Gastrocnemius medialis (tissue), 4 donors: ENCODE measurements around the gene L3MBTL2. TPM values are rescaled to one million over a fixed set of nuclear protein-coding genes. Genes with fewer than 3 reads are reported as not detected.

Experiments
- ATAC-seq, 2 donors: fragments of 150-250 bp; one replicate each; pipeline ENCODE4 v1.9.1; 2016
- DNase-seq, 2 donors: peaks; one replicate each; pipeline ENCODE4 v3.0.0-alpha.2; 2019
- H3K27ac ChIP-seq, 4 donors: fragments of 200-600 bp; sonication (generic); 1 replicate in 1 of 4; 2 replicates in 3 of 4; pipeline ENCODE4 v1.5.1; 2016 to 2018; ENCODE audit warnings: mild to moderate bottlenecking in 2 of 4, moderate library complexity in 1 of 4
- H3K27me3 ChIP-seq, 3 donors: fragments of 200-600 bp; sonication (generic) in 2 of 3; 1 replicate in 1 of 3; 2 replicates in 2 of 3; pipeline versions ENCODE4 v1.5.1 to v1.6.0; 2016 to 2019; ENCODE audit warnings: mild to moderate bottlenecking in 1 of 3, moderate library complexity in 1 of 3
- H3K36me3 ChIP-seq, 2 donors: fragments of 200-600 bp; sonication (generic) in 1 of 2; one replicate each; pipeline ENCODE4 v1.5.1; 2017 to 2018
- H3K4me1 ChIP-seq, 2 donors: fragments of 200-600 bp; sonication (generic) in 1 of 2; one replicate each; pipeline ENCODE4 v1.5.1; 2016 to 2017; ENCODE audit warnings: mild to moderate bottlenecking in 2 of 2
- H3K4me3 ChIP-seq, 4 donors: fragments of 200-600 bp; sonication (generic) in 3 of 4; 1 replicate in 1 of 4; 2 replicates in 3 of 4; pipeline ENCODE4 v1.5.1; 2016 to 2019; ENCODE audit warnings: mild to moderate bottlenecking in 2 of 4
- H3K9me3 ChIP-seq, 3 donors: fragments of 200-600 bp; sonication (generic) in 2 of 3; 1 replicate in 1 of 3; 2 replicates in 2 of 3; pipeline ENCODE4 v1.5.1; 2016 to 2019
- CTCF ChIP-seq, 5 experiments: fragments of 450-650 bp in 3 of 5; fragments of 200-600 bp in 2 of 5; sonication (generic) in 2 of 5; IDR thresholded peaks in 4 of 5; conservative IDR thresholded peaks in 1 of 5; 1 replicate in 4 of 5; 2 replicates in 1 of 5; pipeline ENCODE4 v1.5.1; 2016 to 2019; ENCODE audit warnings: antibody characterized with exemption in 5 of 5, mild to moderate bottlenecking in 3 of 5, moderate library complexity in 3 of 5
- POLR2A ChIP-seq, 2 donors: fragments of 450-650 bp; IDR thresholded peaks; one replicate each; pipeline ENCODE4 v1.6.1; 2017; ENCODE audit warnings: antibody characterized with exemption in 2 of 2, mild to moderate bottlenecking in 2 of 2, moderate library complexity in 2 of 2
- in situ Hi-C, 4 donors: fragments of 200-750 bp; cut with MboI; loops; one replicate each; pipeline versions ENCODE4 v1.15.0 to v1.8.0; 2017; ENCODE audit warnings: low sequenced_read_pairs in 4 of 4
- intact Hi-C: fragments of 100-400 bp; cut with DNase I; formaldehyde crosslinking; loops from one replicate; pipeline ENCODE4 v1.15.1; 2023; ENCODE audit warnings: low total_unique reads
- total RNA-seq, 4 donors: library from RNA; depleted of rRNA; stranded (reverse); fragments of >200 nt; gene quantifications; one replicate each; pipeline versions ENCODE4 v1.1.0 to v1.2.3, GENCODE V29; 2016

L3MBTL2 gene
- total RNA-seq, 4 donors from 2014 or later, result 4.8 to 14.4 (median 12.4) TPM

DNA sequence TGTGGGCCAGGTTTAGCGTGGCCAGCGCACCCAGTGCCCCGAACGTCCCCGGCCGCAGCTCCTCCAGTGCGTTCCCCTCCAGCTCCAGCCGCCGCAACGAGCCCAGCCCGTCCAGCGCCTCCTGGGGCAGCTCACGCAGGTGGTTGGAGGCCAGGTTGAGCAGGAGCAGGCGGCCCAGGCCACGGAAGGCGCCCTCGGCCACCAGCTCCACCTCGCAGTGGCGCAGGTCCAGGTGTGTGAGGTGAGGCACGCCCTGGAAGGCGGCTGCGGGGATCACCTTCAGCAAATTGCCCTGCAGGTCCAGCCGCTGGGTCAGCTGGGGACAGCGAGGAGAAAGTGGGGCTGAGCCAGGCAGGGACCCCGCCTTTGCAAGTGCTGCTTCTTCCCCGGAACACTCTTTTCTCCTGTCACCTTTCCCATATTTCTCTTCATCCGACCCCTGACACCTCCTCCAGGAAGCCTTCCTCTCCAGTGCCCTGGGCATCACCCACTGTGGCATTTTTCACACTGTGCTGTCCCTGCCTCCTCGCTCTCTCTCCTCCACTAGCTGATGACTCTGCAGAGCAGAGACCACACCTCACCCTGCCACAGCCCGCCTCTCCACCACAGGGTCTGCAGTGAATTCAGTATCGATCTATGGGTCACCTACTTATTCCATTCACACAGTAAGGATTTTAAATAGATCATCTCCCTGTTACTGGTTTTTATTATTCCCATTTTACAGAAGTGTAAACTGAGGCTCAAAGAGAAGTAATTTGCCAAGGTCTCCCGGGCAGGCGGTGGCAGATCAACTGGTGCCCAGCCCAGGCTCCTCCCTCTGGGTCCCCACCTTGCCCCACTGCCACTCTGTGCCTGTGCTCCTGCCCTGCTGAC, 33.7 kb downstream of the L3MBTL2 start:
- TF ChIP-seq CTCF (IDR thresholded peaks at IDR 0.05 in 4 of 5, conservative IDR thresholded peaks at IDR 0.05 in 1 of 5) (no peak), POLR2A (IDR thresholded peaks at IDR 0.05) (no peak)
- Histone ChIP-seq H3K36me3 (no peaks in the 10 kb centered on the region), H3K9me3 (no peaks in the 10 kb centered on the region), H3K4me3 (no peak overlapping the region), H3K27ac (no peak overlapping the region), H3K4me1 (peaks cover 0 to 6% of the 10 kb centered on the region in 2 donors), H3K27me3 (no peaks in the 10 kb centered on the region)
- intact Hi-C loops, result no loop called here
- ATAC-seq (no peak), DNase-seq (no peak)
- in situ Hi-C loops, result no loop called here

GRCh38 chr22:41239443-41240128, 34.5 kb downstream of the L3MBTL2 start:
- in situ Hi-C loops (no loop called here), intact Hi-C loops (no loop called here)
- peaks cover 0 to 6% of the 10 kb centered on the region in 2 donors for H3K4me1 ChIP-seq
- H3K27me3 ChIP-seq, result no peaks in the 10 kb centered on the region
- H3K27ac ChIP-seq, result no peak overlapping the region
- no peak for ATAC-seq
- no peak for TF ChIP-seq POLR2A (IDR thresholded peaks at IDR 0.05)
- no peak for TF ChIP-seq CTCF (IDR thresholded peaks at IDR 0.05 in 4 of 5, conservative IDR thresholded peaks at IDR 0.05 in 1 of 5)
- H3K9me3 ChIP-seq, result no peaks in the 10 kb centered on the region
- DNase-seq, result no peak
- H3K36me3 ChIP-seq, result no peaks in the 10 kb centered on the region
- H3K4me3 ChIP-seq, result no peak overlapping the region

GRCh38 chr22:41240377-41241132, 35.4 kb downstream of the L3MBTL2 start, which contains the start of gene CHADL:
CHADL (minus strand) TSS chr22:41240931; CDS start chr22:41240881, 50 bp downstream.
- no peak for ATAC-seq
- H3K4me3 ChIP-seq, result no peak within 1 kb of the TSS
- peaks cover 0 to 6% of the 10 kb centered on the region in 2 donors for H3K4me1 ChIP-seq
- H3K9me3 ChIP-seq, result no peaks in the 10 kb centered on the region
- DNase-seq, result no peak
- no peak within 1 kb of the TSS for H3K27ac ChIP-seq
- in situ Hi-C loops, result no loop called here
- no peaks in the 10 kb centered on the region for H3K27me3 ChIP-seq
- H3K36me3 ChIP-seq, result no peaks in the 10 kb centered on the region
- TF ChIP-seq CTCF (IDR thresholded peaks at IDR 0.05 in 4 of 5, conservative IDR thresholded peaks at IDR 0.05 in 1 of 5) (no peak), POLR2A (IDR thresholded peaks at IDR 0.05) (no peak)
- intact Hi-C loops, result no loop called here

DNA sequence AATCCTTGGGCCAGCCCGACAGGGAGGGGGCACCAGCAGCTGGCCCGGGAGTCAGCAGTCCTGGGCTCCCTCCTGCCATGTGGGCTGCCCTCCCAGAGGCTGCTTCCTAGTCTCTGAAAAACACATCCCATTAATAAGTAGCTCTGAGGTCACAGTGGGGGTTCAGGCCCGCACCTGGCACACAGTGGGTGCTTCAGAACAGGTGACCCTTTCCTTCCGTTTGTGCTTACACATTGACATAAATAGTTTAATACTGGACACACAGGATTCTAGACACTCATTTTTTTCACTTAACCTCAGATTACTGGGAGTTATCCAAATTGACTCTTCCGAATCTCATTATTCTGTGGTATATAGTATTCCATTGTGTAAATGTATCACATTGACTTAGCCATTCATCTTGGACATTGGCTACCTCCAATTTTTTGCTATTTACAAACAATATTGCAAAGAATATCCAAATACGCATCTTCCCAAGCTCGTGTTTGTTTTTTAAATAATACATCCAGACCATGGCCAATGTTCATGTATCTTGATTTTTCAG, 36.1 kb downstream of the L3MBTL2 start:
- Histone ChIP-seq H3K27me3 (no peaks in the 10 kb centered on the region), H3K4me3 (no peak overlapping the region), H3K4me1 (peaks cover 0 to 6% of the 10 kb centered on the region in 2 donors), H3K9me3 (no peaks in the 10 kb centered on the region), H3K36me3 (peaks cover 0 to 4% of the 10 kb centered on the region in 2 donors), H3K27ac (no peak overlapping the region)
- in situ Hi-C loops, result no loop called here
- DNase-seq (no peak), ATAC-seq (no peak)
- intact Hi-C loops, result no loop called here
- no peak for TF ChIP-seq POLR2A (IDR thresholded peaks at IDR 0.05)
- TF ChIP-seq CTCF (IDR thresholded peaks at IDR 0.05 in 4 of 5, conservative IDR thresholded peaks at IDR 0.05 in 1 of 5), result no peak
